Central memory CD8-positive, alpha-beta T cell (primary cell): ENCODE results near the gene STK38L.

ENCODE experiments used
- ATAC-seq: fragments of 150-1000 bp; cut with Tn5 transposase; replicated peaks from 2 replicates; pipeline ENCODE4 v1.10.0; 2022; ENCODE audit warnings: mild to moderate bottlenecking, moderate FRiP score, moderate number of reproducible peaks; ENCODE audit not compliant: poor library complexity, severe bottlenecking; ENCODE audit errors: extremely low read depth
- DNase-seq, 2 donors: peaks; one replicate each; pipeline ENCODE4 v3.0.0; 2021; ENCODE audit warnings: low spot score in 2 of 2
- H3K27ac Mint-ChIP-seq: one replicate; pipeline ENCODE4 v1.8.0; 2022; ENCODE audit warnings: low read depth, mild to moderate bottlenecking, moderate library complexity, mixed read lengths
- H3K27me3 Mint-ChIP-seq: one replicate; pipeline ENCODE4 v1.8.0; 2022; ENCODE audit warnings: mixed read lengths
- H3K36me3 Mint-ChIP-seq: one replicate; pipeline ENCODE4 v1.8.0; 2022; ENCODE audit warnings: mild to moderate bottlenecking, moderate library complexity, mixed read lengths; ENCODE audit not compliant: insufficient read depth
- H3K4me1 Mint-ChIP-seq: one replicate; pipeline ENCODE4 v1.8.0; 2022; ENCODE audit warnings: mixed read lengths
- H3K4me3 Mint-ChIP-seq: one replicate; pipeline ENCODE4 v1.8.0; 2022; ENCODE audit warnings: mild to moderate bottlenecking, moderate library complexity, mixed read lengths
- H3K9me3 Mint-ChIP-seq: one replicate; pipeline ENCODE4 v1.8.0; 2022; ENCODE audit warnings: mixed read lengths

STK38L gene

DNA sequence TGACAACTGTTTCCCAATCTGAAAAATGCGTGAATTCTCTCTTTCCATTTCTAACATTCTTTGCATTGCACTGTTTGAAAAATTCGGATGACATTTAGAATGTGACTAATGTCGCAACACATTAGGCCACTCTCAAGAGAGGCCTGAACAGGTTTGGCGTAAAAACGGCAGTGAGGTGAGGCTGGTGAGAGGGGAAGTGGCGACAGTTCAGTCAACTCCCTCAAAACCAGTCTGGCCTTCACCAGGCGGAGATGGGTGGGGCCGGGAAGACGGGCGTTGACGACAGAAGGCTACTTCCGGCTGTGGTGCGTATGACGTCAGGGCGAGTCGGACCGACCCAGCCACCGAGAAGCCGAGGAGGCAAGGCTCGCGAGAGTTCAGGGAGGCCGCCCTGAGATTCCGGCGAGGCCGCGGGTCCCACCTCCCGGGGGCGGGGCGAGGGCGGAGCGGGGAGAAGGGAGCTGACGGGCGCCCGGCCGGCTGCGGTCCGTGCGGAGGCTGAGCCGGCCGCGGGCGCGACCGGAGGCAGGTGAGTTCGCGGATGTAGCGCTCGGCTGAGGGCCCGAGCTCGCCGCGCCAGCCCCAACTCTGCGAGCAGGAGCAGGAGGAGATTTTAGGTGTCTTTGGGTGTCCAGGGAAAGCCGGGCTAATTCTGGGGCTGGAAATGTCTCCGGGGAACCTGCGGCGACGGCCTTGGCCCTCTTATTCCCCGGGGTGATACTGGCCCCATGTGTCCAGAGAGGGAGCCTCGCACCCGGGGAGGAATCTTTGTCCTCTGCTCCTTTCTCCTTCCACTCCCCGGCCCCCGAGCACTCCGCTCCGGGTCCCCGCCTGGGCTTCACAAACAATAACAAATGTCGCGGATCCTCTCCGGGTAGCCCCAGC is at the start of gene STK38L:
Gene STK38L (plus strand): TSS at position 483 of the 885 bp plus-strand sequence. CDS start 53,435 bp downstream, outside the sequence.
- Mint-ChIP-seq H3K4me1 (peaks cover 42% of the 10 kb centered on the region), H3K36me3 (peaks cover 17% of the 10 kb centered on the region)

DNA sequence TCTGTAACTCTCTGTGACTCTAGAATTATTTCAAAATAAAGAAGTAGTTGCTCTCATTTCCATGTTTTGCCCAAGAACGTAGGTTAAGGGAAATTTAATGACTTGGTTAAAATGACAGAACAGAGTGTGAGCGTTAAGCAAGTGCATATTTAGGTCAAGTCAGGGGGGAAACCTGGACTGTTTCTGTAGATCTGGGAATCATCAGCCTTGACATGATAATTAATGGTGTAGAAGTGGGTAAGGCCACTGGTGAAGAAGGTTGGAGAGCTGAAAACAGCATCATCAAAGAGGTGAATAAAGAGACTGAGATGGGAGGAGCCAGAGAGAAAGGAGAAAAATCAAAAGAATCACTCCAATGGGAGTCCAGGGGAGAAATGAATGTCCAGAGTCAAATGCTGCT is 49.4 kb upstream of the STK38L start:
- Mint-ChIP-seq H3K9me3 (no peaks in the 10 kb centered on the region), H3K27ac (no peak overlapping the region)

More for the DNA sequence above, at the start of gene STK38L:
- DNase-seq (peak; percentile 96 to 97), ATAC-seq (peak; percentile 94)
- Mint-ChIP-seq H3K27me3 (no peaks in the 10 kb centered on the region), H3K9me3 (no peaks in the 10 kb centered on the region), H3K27ac (peak within 1 kb of the TSS; percentile 98), H3K4me3 (peak within 1 kb of the TSS; percentile 100)

DNA sequence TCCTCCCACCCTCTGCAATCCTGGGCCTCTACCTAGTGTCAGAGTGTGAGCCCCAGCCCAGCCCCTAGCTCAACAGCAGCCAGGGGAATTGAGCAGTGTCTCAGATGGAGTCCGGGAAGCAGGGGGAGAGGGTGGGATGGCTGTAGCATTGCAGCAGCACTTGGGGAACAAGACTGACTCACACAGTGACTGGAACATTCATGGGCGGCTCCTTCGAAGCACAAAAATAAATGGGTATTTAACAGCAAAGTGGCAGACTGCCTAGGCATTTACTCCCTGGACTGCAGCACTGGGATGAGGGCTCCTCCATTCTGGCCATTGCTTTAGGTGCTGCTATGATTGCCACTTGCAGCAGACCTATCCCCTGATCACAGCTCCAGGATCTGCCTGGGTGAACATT is 46.0 kb upstream of the STK38L start:
- ATAC-seq: no peak

More for the DNA sequence above, 49.4 kb upstream of the STK38L start:
- no peaks in the 10 kb centered on the region for H3K36me3 Mint-ChIP-seq
- no peak for DNase-seq
- no peak for ATAC-seq
- no peak overlapping the region for H3K4me3 Mint-ChIP-seq
- no peaks in the 10 kb centered on the region for H3K4me1 Mint-ChIP-seq
- no peaks in the 10 kb centered on the region for H3K27me3 Mint-ChIP-seq

DNA sequence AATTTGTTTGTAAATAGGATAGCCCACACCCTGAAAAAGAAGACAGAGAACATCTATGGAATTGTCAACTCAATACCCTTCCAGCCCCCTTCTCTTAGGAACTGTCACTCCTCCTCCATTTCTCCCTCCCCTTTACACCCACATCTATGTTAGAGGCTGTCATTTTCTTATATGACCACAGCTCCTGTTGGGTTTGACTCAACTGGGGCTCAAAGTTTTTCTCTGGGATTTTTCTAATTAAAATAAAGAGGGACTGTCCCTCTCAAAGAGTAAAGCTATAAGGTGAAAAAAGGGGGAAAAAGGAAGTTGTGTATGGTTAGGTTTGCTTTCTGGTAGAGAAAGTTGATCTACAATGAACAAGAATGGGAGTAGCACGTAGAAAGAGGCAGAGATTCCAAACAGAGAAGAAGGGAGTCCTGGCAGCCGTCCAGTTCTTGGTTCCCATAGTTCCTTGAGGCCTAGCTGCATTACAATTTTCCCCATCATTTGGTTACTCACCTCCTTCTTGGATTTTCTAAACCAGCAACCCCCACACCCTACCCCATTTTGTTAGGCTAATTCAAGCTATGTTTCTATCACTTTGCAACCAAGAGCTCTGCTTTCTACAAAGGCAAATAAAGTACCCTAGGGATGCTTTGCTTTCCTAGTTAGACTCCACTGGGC is 44.3 kb upstream of the STK38L start:
- no peak for ATAC-seq
- H3K9me3 Mint-ChIP-seq: no peaks in the 10 kb centered on the region
- no peaks in the 10 kb centered on the region for H3K36me3 Mint-ChIP-seq
- no peaks in the 10 kb centered on the region for H3K27me3 Mint-ChIP-seq
- no peak for DNase-seq
- H3K4me1 Mint-ChIP-seq: no peaks in the 10 kb centered on the region
- no peak overlapping the region for H3K27ac Mint-ChIP-seq
- no peak overlapping the region for H3K4me3 Mint-ChIP-seq

More for the DNA sequence above, 46.0 kb upstream of the STK38L start:
- no peak overlapping the region for H3K27ac Mint-ChIP-seq
- H3K36me3 Mint-ChIP-seq: no peaks in the 10 kb centered on the region
- H3K4me3 Mint-ChIP-seq: no peak overlapping the region
- H3K9me3 Mint-ChIP-seq: no peaks in the 10 kb centered on the region
- no peaks in the 10 kb centered on the region for H3K27me3 Mint-ChIP-seq
- DNase-seq: no peak
- H3K4me1 Mint-ChIP-seq: no peaks in the 10 kb centered on the region

DNA sequence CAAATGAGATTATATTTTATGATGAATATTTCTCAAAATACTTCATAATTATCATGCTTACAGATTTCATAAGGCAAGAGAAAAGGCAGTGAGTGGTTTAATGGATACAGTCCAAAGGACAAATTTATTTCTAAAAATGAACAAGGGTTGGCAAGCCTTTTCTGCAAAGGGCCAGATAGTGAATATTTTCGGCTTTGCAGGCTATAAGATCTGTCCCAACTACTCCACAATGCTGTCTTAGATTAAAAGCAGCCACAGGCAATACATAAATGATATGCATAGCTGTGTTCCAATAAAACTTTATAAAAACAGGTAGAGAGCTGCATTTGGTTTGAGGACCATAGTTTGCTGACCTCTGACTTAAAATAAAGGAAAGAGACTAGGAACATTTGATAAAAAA is 42.9 kb upstream of the STK38L start:
- Mint-ChIP-seq H3K9me3 (no peaks in the 10 kb centered on the region), H3K4me3 (no peak overlapping the region), H3K27me3 (no peaks in the 10 kb centered on the region)

DNA sequence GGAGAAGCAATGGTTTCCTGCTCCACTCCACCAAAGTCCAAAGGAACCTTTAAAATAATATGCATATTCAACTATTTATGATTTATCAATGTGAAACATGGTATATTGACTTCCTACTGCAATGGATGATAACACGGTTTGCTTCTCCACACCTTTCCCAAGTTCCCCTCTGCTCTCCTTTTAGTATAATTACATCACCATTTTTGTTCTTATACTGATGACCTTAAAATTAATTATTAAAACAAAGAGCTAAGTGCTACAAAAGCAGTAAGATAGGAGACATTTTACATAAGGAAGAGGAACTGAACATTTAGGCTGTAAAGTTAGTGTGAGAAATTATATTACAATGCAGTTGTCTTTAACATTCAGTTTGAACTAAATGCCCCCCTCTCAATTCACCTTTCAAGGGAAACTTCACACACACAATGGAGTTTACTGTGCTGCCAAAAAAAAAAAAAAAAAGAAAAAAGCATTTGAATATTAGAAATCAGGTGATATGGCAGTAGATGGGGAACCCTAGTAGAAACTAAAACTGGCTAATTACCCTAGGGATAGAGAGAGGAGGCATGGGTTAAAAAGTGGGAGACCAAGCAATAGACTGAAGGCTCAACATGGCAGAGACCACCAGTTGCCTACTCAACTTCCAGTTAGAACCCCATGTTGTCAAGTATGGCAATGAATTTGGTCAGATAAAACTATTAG is 37.1 kb upstream of the STK38L start:
- Mint-ChIP-seq H3K4me1 (no peaks in the 10 kb centered on the region), H3K27ac (no peak overlapping the region), H3K4me3 (no peak overlapping the region), H3K36me3 (no peaks in the 10 kb centered on the region), H3K9me3 (peaks cover 6% of the 10 kb centered on the region), H3K27me3 (no peaks in the 10 kb centered on the region)
- ATAC-seq: no peak
- DNase-seq: no peak

More for the DNA sequence above, 42.9 kb upstream of the STK38L start:
- ATAC-seq (no peak), DNase-seq (no peak)
- no peak overlapping the region for H3K27ac Mint-ChIP-seq
- H3K36me3 Mint-ChIP-seq: no peaks in the 10 kb centered on the region
- H3K4me1 Mint-ChIP-seq: no peaks in the 10 kb centered on the region

DNA sequence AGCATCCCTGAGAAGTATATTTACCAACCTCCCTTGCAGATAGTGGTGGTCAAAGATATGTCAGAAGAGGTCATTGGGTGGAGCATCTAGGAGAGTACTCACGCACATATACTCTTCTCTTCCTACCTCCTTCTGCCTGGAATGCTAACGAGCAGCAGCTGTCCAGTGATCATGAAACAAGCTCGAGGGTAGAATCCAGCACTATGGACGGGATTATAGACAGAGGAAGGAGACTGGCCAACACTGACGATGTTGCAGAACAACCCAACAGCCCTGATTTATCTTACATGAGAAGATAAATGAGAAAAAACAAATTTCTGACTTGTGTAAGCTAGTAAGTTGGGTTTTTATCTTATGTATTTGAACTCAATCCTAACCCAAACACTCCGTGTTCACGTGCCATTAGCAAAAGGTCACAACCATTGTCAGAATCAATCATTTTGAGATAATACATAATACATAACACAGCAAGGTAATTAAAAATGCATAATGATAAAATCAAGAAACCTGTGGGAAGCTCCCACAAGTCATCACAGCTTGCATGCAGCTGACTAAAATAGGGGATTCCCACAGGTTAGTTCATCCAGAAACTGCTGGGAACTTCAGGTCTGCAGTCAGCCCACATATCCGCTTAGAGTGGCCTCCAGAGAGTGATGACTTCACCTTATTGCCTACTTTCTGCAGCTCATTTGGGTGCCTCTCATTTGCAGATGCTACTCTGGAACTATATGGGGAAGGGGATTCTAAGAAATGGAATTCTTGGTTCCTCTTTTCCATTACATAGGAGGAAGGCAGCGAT is 36.3 kb upstream of the STK38L start:
- H3K9me3 Mint-ChIP-seq: peaks cover 6% of the 10 kb centered on the region
- no peak overlapping the region for H3K4me3 Mint-ChIP-seq
- H3K4me1 Mint-ChIP-seq: no peaks in the 10 kb centered on the region
- ATAC-seq: no peak
- H3K27ac Mint-ChIP-seq: no peak overlapping the region
- H3K27me3 Mint-ChIP-seq: no peaks in the 10 kb centered on the region
- no peak for DNase-seq
- no peaks in the 10 kb centered on the region for H3K36me3 Mint-ChIP-seq

DNA sequence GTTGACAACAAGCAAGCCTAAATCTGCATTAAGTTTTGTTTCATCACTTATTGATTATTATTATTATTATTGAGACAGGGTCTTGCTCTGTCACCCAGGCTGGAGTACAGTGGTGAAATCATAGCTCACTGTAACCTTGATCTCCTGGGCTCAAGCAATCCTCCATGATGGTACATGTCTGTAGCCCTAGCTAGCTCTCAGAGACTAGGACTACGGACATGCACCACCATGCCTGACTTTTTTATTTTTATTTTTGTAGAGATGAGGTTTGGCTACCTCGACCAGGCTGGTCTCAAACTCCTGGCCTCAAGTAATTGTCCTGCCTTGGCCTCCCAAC is 35.7 kb upstream of the STK38L start:
- Mint-ChIP-seq H3K27ac (no peak overlapping the region), H3K4me3 (no peak overlapping the region), H3K27me3 (no peaks in the 10 kb centered on the region), H3K9me3 (peaks cover 6% of the 10 kb centered on the region), H3K36me3 (no peaks in the 10 kb centered on the region), H3K4me1 (no peaks in the 10 kb centered on the region)
- no peak for DNase-seq
- ATAC-seq: no peak

DNA sequence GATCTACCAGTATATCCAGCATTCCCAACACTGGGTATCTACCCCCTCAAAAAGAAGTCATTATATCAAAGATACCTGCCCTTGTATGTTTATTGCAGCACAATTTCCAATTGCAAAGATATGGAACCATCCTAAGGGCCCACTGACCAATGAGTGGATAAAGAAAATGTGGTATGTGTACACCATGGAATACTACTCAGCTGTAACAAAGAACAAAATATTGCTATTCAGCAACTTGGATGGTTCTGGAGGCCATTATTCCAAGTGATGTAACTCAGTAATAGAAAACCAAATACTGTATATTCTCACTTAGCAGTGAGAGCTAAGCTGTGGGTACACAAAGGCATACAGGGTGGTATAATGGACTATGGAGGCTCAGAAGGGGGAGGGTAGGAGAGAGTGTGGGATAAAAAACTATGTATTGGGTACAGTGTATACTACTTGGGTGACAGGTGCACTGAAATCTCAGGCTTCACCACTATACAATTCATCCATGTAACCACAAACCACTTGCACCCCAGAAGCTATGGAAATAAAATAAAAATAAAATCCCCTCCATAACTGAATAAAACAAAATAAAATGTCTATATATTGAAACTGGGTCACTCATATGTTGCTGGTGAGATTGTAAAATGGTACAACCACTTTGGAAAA is 34.7 kb upstream of the STK38L start:
- no peaks in the 10 kb centered on the region for H3K4me1 Mint-ChIP-seq
- no peak overlapping the region for H3K4me3 Mint-ChIP-seq
- no peak for DNase-seq
- H3K36me3 Mint-ChIP-seq: no peaks in the 10 kb centered on the region
- no peaks in the 10 kb centered on the region for H3K27me3 Mint-ChIP-seq
- peaks cover 6% of the 10 kb centered on the region for H3K9me3 Mint-ChIP-seq
- ATAC-seq: no peak
- H3K27ac Mint-ChIP-seq: no peak overlapping the region

DNA sequence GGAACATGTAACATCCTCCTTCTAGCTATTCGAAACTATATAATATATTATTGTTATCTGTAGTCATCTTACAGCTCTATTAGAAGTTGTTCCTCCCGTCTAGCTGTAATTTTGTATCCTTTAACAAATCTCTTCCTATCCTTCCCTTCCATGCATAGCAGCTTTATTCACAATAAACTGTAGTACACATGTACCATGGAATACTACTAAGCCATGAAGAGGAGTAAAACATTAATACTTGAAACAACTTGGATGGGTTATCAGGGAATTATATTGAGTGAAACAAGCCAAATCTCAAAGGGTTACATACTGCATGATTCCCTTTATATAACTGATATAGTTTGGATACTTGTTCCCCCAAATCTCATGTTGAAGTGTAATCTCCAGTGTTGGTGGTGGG is 33.9 kb upstream of the STK38L start:
- ATAC-seq: no peak
- Mint-ChIP-seq H3K36me3 (no peaks in the 10 kb centered on the region), H3K27ac (no peak overlapping the region), H3K4me3 (no peak overlapping the region), H3K9me3 (peaks cover 6% of the 10 kb centered on the region), H3K27me3 (no peaks in the 10 kb centered on the region), H3K4me1 (no peaks in the 10 kb centered on the region)
- no peak for DNase-seq

DNA sequence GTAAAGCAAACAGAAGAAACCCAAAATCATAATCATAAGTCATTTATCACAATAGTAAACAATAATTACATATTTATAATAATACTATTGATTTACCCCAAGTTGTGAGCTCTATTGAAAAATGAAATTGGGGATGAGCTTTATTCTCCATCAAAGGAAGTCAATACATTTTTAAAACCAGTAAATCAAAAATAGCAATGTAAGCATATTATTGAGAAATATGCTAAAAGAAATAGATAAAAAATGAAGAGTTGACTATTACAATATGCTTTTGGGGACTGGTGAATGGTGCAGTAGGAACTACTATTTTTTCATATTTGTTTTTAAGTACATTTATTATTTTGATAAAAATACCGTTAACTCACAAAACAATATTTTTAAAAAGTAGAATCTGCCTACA is 31.2 kb upstream of the STK38L start:
- Mint-ChIP-seq H3K4me3 (no peak overlapping the region), H3K4me1 (no peaks in the 10 kb centered on the region), H3K9me3 (peaks cover 6% of the 10 kb centered on the region), H3K27ac (no peak overlapping the region), H3K36me3 (no peaks in the 10 kb centered on the region), H3K27me3 (no peaks in the 10 kb centered on the region)
- no peak for DNase-seq
- no peak for ATAC-seq

DNA sequence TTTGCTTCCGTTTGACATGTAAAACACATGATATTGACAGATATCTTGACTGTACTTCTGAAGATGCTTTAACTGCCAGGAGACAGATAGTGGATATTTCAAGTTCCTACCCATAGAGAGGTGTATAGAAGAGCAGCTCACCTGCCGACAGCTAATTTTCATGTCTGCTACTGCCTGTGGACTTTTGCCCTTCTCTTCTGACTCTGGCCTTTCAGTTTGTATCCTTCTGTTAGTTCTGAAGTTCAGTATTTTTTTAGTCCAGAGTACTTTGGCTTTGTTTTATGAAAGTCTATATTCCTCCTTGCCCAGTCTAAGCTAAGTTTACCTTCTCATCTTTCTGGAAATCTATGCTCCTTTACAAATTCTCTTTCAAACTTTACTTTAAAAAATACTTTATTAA is 30.8 kb upstream of the STK38L start:
- DNase-seq (no peak), ATAC-seq (no peak)
- Mint-ChIP-seq H3K4me1 (no peaks in the 10 kb centered on the region), H3K9me3 (peaks cover 6% of the 10 kb centered on the region), H3K27ac (no peak overlapping the region), H3K36me3 (no peaks in the 10 kb centered on the region), H3K4me3 (no peak overlapping the region), H3K27me3 (no peaks in the 10 kb centered on the region)
